DMS53 (cell line): ENCODE data around the gene HRH2.
"Not testable (repeated sequence)": the region's sequence is repeated elsewhere in the genome, so short reads cannot be mapped to it uniquely, and the experiment has no call there.

Experiments
- DNase-seq: peaks from one replicate; lab custom pipeline; 2025; lab: John Stamatoyannopoulos, UW

HRH2 gene

DNA sequence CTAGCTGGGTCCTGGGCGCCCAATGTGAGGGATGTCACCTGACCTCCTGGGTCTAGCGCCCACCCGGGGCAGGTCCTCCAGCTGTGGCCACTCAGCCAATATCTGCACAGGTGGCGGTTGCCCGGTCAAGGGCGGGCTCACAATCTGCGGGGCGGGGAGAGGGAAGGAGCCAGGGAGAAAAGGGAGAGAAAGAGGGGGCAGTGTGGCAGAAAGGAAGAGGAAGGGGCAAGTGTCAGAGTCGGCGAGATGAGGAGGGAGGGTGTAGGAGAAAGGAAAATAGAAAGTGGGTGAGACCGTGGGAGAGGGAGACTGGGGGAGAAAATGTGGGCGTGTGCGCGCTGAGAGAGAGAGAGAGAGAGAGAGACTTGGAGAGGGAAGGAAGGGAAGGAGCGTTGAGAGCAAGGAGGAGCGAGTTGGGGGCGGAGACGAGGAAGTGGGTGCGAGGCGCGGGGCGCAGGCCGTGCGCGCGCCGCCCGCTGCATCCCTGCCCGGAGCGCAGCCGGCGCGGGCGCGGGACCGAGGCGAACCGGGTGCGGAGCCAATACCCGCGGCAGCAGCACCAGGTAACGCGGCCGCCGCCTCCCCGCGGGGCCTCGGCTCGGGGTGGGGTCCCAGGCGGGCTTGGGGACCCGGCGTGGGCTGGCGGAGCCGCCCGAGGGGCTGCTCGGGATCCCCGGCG lies at the start of gene HRH2:
TSS of gene HRH2 (plus strand) at position 479 of the 679 bp plus-strand sequence. CDS start 25,163 bp downstream, outside the sequence.
- DNase-seq: peak; percentile 84

- DNase-seq: no peak
These were observed 48.3 kb upstream of the HRH2 start for GRCh38 chr5:175609526-175609925.

GRCh38 chr5:175610381-175610780 lies 47.5 kb upstream of the HRH2 start:
- no peak for DNase-seq

DNA sequence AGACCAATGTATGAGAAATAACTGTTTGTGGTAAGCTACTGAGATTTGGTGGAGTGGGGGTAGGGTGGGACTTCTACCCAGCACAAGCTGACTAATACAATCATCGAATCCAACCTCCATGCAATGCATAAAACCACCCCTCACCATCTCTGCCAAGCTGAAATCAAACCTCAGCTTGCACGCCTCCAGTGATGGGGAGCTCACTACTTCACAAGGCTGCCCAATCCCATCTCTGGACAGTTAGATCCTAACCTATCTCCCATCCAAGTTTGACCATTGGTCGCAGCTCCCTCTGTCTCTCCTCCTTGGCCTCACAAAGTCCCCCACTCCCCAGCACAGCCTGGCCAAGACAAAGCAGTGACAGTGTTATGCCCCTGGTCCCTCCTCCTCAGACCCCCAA lies 47.0 kb upstream of the HRH2 start:
- DNase-seq: no peak

DNA sequence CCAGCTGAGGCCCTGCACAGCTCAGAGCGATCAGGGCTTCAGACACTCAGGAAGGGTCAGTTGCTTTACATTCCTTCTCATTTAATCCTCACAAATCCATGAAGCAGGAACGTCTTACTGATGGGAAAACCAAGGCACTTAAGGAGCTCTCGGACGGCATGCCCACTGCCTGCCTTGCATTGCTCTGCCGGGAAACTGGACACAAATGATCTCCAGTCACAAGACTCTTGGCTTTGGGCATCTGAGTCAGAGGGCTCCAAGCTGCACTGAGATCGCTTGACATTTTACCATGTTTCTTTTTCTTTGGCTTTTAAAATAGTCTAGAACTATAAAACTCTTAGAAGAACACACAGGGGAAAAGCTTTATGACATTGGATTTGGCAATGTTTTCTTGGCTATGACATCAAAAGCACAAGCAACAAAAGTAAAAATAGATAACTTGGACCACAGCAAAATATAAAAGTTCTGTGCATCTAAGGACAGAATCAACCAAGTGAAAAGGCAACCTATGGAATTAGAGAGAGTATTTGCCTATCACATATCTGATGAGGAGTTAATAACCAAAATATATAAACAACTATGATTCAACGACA lies 43.6 kb upstream of the HRH2 start:
- DNase-seq: no peak

DNA sequence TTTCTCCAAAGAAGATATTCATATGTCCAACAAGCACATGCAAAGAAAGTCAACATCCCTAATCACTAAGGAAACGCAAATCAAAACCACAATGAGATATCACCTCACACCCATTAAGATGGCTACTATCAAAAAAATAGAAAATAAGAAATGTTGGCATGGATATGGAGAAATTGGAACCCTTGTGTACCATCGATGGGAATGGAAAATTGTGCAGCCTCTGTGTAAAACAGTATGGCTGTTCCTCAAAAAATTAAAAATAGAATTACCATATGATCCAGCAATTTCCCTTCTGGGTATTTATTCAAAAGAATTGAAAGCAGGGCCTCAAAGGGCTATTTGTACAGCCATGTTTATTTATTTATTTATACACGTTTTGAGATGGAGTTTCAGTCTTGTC lies 43.0 kb upstream of the HRH2 start:
- DNase-seq: no peak

DNA sequence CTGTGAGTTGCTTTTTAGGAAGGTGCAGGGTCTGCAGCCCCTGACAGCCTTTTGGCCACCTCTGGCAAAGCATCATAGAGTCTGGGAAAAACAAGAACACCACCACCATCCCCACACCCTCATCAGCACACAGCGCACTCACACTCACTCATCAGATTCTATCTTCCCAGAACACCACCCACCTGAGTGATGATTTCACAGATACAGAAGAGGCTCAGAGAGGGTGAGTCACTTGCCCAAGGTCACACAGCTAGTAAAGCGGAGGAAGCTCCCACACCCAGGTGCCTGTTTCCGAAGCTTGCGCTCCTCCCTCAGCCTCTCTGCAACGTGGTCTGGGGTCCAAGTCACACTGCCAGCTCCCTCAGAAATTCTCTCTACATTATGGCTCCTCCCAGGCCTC lies 41.8 kb upstream of the HRH2 start:
- no peak for DNase-seq

GRCh38 chr5:175616527-175616926 lies 41.3 kb upstream of the HRH2 start:
- not testable (repeated sequence) for DNase-seq

DNA sequence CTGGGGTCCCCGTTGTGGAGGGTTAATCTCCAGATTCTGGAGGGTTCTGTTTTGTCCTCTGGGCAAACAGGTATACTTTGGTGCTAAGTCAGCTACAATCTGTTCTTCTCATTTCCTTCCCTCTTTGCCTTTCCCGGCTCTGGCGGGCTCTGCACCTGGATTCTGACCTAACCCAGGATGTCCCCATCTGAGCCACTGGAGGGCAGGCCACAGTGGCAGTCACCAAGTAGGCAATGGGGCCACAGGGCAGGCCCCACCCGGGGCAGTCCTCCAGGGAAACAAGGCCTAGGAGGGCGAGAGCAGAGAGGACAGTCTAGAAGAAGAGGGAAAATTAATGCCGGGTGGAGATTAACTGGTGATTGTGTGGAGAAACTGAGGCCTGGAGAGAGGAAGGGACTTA lies 40.4 kb upstream of the HRH2 start:
- DNase-seq: peak; percentile 16

DNA sequence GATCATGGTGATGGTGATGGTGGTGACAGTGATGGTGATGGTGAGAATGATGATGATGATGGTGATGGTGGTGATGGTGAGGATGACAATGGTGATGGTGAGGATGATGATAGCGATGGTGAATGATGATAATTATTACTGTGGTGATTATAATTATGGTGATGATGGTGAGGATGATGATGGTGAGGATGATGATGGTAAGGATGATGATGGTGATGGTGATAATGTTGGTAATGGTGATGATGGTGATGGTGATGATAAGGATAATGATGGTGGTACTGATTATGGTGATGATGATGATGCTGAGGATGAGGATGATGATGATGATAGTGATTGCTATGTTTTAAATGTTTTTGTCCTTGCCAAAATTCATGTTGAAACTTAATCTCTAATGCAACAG lies 37.3 kb upstream of the HRH2 start:
- no peak for DNase-seq

- DNase-seq: no peak
These were observed 35.9 kb upstream of the HRH2 start for GRCh38 chr5:175621971-175622370.

DNA sequence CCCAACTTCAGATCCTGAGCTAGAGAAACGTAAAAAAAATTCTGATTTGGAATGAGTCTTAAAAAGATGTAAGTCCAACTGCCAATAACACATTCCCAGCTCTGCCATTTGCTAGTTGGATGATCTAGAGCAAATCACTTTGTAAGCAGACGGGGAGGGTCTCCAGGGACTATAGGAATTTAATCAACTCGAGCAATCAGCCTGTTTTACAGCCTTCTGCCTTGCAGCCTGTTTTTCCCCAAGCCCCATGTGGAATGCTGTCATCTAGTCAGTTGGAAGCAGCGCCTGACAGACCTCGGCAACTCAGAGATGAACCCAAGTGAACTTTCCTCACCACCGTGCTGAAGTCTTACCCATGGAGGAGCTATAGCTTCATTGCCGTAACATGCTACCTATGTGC lies 34.8 kb upstream of the HRH2 start:
- DNase-seq: no peak

DNA sequence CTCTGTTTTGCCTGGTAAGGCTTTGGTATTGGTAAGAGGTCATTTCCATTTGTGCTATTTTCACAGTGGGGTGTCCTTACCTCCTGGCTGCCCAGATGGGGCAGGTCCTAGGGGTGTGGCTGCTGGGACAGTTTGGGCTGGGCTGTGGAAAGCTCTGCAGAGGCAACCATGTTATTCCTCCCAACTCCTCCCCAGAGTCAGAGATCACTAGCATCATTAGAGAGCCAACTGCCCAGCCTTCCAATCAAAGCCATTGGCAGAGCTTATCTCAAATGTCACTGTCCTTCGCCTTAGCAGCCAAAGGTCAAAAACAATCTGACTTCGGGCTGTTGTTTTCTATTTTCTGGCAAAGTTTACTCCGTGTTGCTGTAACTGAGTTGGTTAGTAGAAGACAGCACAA lies 33.6 kb upstream of the HRH2 start:
- no peak for DNase-seq

DNA sequence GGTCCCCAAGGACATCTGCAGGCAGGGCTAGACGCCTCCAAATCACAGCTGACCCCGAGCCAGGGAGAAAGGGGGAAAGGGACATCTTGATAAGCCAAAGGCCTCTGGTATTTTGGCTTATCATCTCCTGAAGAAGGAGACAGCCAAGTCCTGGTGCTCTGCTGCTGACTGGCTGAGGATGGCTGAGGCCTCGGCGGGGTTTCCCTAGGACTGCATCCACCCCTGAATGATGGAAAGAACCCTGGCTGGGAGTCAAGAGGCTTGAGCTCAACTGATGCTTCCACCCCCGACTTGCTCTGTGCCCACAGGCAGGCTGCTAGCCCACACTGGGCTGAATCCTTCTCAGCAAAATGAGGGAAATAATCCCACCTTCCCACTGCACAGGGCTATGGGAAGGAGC lies 30.9 kb upstream of the HRH2 start:
- no peak for DNase-seq

- no peak for DNase-seq
These were observed 30.1 kb upstream of the HRH2 start for GRCh38 chr5:175627739-175628138.

DNA sequence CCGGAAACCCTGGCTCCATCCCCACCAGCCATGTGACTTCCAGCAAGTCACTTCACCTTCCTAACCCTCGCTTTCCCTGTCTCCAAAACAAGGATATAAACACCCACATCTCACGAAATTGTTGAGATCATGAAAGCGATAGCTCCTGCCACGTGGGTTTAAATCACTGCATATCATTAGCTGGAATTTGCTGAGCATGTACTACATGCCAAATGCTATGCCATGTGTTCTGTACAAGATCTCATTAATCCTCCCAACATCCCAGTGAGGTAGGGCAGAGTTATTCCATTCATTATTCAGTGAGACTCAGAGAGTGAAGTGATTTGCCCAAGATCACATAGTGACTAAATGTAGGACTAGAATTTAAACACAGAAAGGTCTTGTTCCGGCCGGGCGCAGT lies 29.2 kb upstream of the HRH2 start:
- no peak for DNase-seq

- DNase-seq: no peak
These were observed 28.6 kb upstream of the HRH2 start for GRCh38 chr5:175629261-175629660.

DNA sequence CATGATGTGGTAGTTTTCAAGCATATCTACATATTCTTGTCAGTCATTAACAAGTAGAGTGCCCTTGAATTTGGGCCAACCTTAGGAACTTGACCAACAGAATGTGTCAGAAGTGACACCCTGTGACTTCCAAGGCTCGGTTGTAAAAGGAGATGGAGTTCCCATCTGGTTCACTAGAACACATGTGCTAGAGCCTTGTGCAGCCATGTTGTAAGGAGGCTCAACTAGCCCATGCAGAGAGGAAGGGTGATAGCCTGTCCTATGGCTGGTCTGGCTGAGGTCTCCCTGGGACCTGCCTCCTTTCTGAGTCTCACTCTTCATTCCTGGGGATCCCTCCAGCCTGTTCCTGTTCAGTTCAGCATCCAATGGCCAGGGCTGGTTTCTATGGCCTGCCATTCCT lies 28.1 kb upstream of the HRH2 start:
- no peak for DNase-seq

DNA sequence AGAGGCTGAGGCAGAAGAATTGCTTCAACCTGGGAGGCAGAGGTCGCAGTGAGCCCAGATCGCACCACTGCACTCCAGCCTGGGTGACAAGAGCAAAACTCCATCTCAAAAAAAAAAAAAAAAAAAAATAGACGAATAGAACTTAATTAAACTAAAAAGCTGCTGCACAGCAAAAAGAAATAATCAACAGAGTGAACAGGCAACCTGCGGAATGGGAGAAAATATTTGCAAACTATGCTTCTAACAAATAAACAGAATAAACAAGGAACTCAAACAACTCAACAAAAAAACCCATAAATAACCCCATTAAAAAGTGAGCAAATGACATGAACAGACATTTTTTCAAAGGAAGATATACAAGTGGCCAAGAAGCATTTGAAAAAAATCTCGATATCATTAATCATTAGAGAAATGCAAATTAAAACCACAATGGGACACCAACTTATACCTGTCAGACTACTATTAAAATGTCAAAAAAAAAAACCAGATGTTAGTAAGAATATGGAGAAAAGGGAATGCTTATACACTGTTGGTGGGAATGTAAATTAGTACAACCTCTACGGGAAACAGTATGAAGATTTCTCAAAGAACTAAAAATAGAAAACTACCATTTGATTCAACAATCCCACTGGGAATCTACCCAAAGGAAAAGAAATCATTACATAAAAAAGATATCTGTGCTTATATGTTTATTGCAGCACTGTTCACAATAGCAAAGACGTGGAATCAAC lies 21.9 kb upstream of the HRH2 start:
- no peak for DNase-seq

DNA sequence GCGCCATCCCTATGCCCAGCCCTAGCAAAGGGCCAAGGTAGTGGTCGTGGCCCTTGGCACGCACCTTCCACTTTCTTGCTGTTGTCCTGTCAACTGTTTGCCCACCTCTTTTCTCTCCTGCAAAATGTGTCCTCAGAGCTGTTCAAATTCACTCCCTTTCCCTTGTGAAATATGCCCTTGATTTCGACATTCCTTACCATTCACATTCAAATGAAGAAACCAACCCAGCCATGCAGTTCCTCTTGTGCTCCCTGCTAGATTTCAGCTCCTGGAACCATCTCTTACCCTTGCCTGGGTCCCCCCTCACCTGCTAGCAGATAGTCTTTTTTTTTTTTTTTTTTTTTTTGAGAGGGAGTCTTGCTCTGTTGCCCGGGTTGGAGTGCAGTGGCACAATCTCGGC lies 19.6 kb upstream of the HRH2 start:
- no peak for DNase-seq

DNA sequence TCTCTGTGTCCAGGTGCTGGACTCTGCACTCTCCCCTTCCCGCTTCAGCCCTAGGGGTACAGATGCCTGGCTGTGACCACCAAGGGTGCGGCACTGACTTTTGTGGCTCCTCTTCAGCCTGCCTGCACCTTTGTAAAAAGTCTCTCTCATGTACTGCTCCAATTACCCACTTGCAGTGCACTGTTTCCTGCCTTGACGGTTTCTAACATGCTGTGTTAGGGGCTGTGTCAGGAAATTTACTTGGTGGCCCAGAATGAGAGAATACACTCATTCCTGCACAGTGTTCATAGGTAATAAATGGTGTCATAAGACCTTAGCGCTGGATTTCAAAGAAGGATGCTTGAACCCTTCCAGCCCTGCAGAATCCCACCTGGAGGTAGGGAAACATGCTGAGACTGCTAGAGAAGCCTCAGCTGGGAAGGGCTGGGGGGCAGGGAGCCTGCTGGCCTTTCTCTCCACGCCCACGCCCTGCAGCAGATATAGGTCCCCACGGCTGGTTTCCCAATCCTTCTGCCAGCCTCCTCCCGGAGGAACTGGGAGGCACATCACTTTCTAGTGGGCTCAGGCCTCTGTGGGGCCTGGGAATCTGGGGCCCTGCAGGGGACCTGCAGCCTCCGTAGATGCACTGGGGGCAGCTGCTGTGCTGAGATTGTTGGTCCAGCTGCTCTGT lies 17.6 kb upstream of the HRH2 start:
- DNase-seq: no peak

DNA sequence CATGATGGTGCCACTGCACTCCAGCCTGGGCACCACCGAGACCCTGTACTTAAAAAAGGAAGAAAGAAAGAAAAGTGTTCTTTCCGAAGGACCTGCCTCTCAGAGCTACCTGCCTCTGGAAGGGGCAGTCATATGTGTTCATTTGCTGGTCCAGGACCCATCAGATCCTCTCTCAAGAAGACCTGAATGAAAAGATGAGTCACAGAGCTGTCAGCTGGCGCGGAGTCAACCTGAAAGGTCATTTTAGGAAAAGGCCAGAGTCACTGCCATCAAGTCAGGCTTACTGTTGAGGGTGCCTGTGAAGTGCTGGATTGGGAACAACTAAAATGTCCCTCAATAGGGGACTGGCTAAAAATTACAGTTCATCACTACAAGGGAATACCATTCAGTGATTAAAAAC lies 14.9 kb upstream of the HRH2 start:
- peak; percentile 43 for DNase-seq

- no peak for DNase-seq
These were observed 11.6 kb upstream of the HRH2 start for GRCh38 chr5:175646251-175646650.
